ENCODE data around the gene APOBEC3G.
"Not testable (repeated sequence)": the region's sequence is repeated elsewhere in the genome, so short reads cannot be mapped to it uniquely, and the experiment has no call there.

Gene APOBEC3G

GRCh38 chr22:39068033-39068785 lies 8.9 kb upstream of the APOBEC3G start:
- Histone ChIP-seq H2AK5ac (ENCODE audit: low read length, severe bottlenecking) (no peak overlapping the region), H3K14ac (ENCODE audit: low read length in 2 of 2) (no peak overlapping the region), H3K9ac (ENCODE audit: low read length) (no peak overlapping the region), H3K79me1 (replicated peaks; ENCODE audit: low read length, poor library complexity, severe bottlenecking) (no peaks in the 10 kb centered on the region), H3K4me3 (ENCODE audit: insufficient read depth in 1 of 2, low read depth in 1 of 2, low read length in 2 of 2) (no peak overlapping the region), H3K18ac (ENCODE audit: low read depth in 1 of 2, low read length in 2 of 2) (no peak overlapping the region), H2BK12ac (ENCODE audit: low read length in 2 of 2) (no peak overlapping the region), H3K27ac (ENCODE audit: low read length, poor library complexity, severe bottlenecking) (no peak overlapping the region), H3K27me3 (ENCODE audit: control insufficient read depth in 1 of 2, insufficient read depth in 1 of 2, low read length in 2 of 2) (peaks cover 0 to 21% of the 10 kb centered on the region in 2 experiments), H3K23ac (ENCODE audit: low read length in 2 of 2) (no peak overlapping the region), H4K91ac (ENCODE audit: low read length) (no peak overlapping the region), H2BK5ac (ENCODE audit: low read depth, low read length, poor library complexity, severe bottlenecking) (no peak overlapping the region), H3K4ac (ENCODE audit: low read depth in 1 of 2, low read length in 2 of 2) (no peak overlapping the region), H2AFZ (ENCODE audit: low read depth, low read length) (no peak overlapping the region), H2BK120ac (ENCODE audit: low read depth, low read length) (no peak overlapping the region), H3K9me3 (ENCODE audit: control insufficient read depth, low read length) (no peaks in the 10 kb centered on the region), H4K8ac (ENCODE audit: low read length) (no peak overlapping the region), H3K4me1 (ENCODE audit: control insufficient read depth, insufficient read depth, low read depth, low read length) (peaks cover 2% of the 10 kb centered on the region), H3K36me3 (ENCODE audit: control insufficient read depth in 1 of 2, insufficient read depth in 2 of 2, low read depth in 1 of 2, low read length in 2 of 2) (no peaks in the 10 kb centered on the region), H2BK15ac (ENCODE audit: low read depth, poor library complexity, severe bottlenecking) (no peak overlapping the region), H3K4me2 (ENCODE audit: low read length, poor library complexity, severe bottlenecking) (no peak overlapping the region)
- WGBS: 73% methylated on average over 13 of the region's 13 CpGs
- no peak for DNase-seq

- no peak overlapping the region for H2AFZ ChIP-seq (ENCODE audit: low read depth, low read length)
- no peak overlapping the region for H2BK12ac ChIP-seq (ENCODE audit: low read length in 2 of 2)
- H3K18ac ChIP-seq (ENCODE audit: low read depth in 1 of 2, low read length in 2 of 2): no peak overlapping the region
- no peak overlapping the region for H2BK5ac ChIP-seq (ENCODE audit: low read depth, low read length, poor library complexity, severe bottlenecking)
- H3K4me3 ChIP-seq (ENCODE audit: insufficient read depth in 1 of 2, low read depth in 1 of 2, low read length in 2 of 2): no peak overlapping the region
- no peak overlapping the region for H4K91ac ChIP-seq (ENCODE audit: low read length)
- no peak overlapping the region for H2BK120ac ChIP-seq (ENCODE audit: low read depth, low read length)
- H3K9me3 ChIP-seq (ENCODE audit: control insufficient read depth, low read length): no peaks in the 10 kb centered on the region
- H4K8ac ChIP-seq (ENCODE audit: low read length): no peak overlapping the region
- H3K4ac ChIP-seq (ENCODE audit: low read depth in 1 of 2, low read length in 2 of 2): no peak overlapping the region
- H2AK5ac ChIP-seq (ENCODE audit: low read length, severe bottlenecking): no peak overlapping the region
- DNase-seq: no peak
- no peaks in the 10 kb centered on the region for H3K79me1 ChIP-seq (replicated peaks; ENCODE audit: low read length, poor library complexity, severe bottlenecking)
- H3K4me2 ChIP-seq (ENCODE audit: low read length, poor library complexity, severe bottlenecking): no peak overlapping the region
- peaks cover 2% of the 10 kb centered on the region for H3K4me1 ChIP-seq (ENCODE audit: control insufficient read depth, insufficient read depth, low read depth, low read length)
- H3K27me3 ChIP-seq (ENCODE audit: control insufficient read depth in 1 of 2, insufficient read depth in 1 of 2, low read length in 2 of 2): peaks cover 0 to 21% of the 10 kb centered on the region in 2 experiments
- H3K27ac ChIP-seq (ENCODE audit: low read length, poor library complexity, severe bottlenecking): no peak overlapping the region
- no peak overlapping the region for H2BK15ac ChIP-seq (ENCODE audit: low read depth, poor library complexity, severe bottlenecking)
- 73% methylated on average over 5 of the region's 7 CpGs for WGBS
- H3K9ac ChIP-seq (ENCODE audit: low read length): no peak overlapping the region
- H3K23ac ChIP-seq (ENCODE audit: low read length in 2 of 2): no peak overlapping the region
- no peaks in the 10 kb centered on the region for H3K36me3 ChIP-seq (ENCODE audit: control insufficient read depth in 1 of 2, insufficient read depth in 2 of 2, low read depth in 1 of 2, low read length in 2 of 2)
- no peak overlapping the region for H3K14ac ChIP-seq (ENCODE audit: low read length in 2 of 2)
These were observed 6.9 kb upstream of the APOBEC3G start for GRCh38 chr22:39070186-39070585.

DNA sequence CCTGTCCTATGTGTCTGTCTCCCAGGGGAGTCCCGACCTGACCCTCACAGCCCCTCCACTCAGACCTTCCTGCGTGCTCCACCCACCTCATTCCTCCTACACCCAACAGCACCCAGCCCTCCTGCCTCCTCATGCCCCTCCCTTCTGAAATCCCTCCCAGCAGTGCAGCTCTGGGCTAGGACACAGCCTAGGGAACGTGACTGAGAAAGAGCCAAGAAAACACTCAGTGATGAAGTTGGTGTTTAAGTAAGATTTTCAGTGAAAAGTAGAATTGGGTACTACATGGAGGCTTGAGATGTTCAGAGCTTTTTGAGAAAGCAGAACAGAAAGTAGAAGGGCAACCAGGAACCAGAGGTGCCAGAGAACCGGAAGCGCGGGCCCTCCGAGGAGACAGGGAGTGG lies 4.5 kb upstream of the APOBEC3G start:
- H3K4me1 ChIP-seq (ENCODE audit: control insufficient read depth, insufficient read depth, low read depth, low read length); H4K8ac ChIP-seq (ENCODE audit: low read length); H2AFZ ChIP-seq (ENCODE audit: low read depth, low read length): not testable (repeated sequence)

DNA sequence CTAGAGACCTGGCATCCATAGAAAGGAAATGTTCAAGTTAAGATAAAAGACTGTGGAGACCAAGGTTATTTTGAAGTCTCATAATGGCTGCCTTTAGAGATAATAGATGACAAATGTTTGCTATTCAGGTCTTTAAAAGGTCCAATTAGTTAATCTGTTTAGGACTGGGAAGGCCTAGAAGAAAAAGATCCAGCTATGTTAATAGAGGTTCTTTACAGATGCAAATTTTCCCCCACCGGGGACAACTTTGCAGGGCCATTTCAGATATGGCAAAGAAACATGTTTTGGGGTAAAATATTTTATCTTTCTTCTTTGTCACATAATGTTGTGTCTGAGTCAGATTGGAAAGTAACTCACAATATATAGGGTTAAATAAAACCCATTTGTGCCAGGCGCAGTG lies 3.1 kb upstream of the APOBEC3G start:
- H3K4me1 ChIP-seq (ENCODE audit: control insufficient read depth, insufficient read depth, low read depth, low read length): peaks cover 7% of the 10 kb centered on the region
- H3K79me1 ChIP-seq (replicated peaks; ENCODE audit: low read length, poor library complexity, severe bottlenecking): peaks cover 2% of the 10 kb centered on the region
- no peak overlapping the region for H2BK12ac ChIP-seq (ENCODE audit: low read length in 2 of 2)
- whole genome bisulfite sequencing: 100% methylated on average over 1 of the region's 2 CpGs
- no peak overlapping the region for H3K4me3 ChIP-seq (ENCODE audit: insufficient read depth in 1 of 2, low read depth in 1 of 2, low read length in 2 of 2)
- no peak overlapping the region for H3K27ac ChIP-seq (ENCODE audit: low read length, poor library complexity, severe bottlenecking)
- peaks cover 0 to 12% of the 10 kb centered on the region in 2 experiments for H3K27me3 ChIP-seq (ENCODE audit: control insufficient read depth in 1 of 2, insufficient read depth in 1 of 2, low read length in 2 of 2)
- H3K4me2 ChIP-seq (ENCODE audit: low read length, poor library complexity, severe bottlenecking): no peak overlapping the region
- H2BK5ac ChIP-seq (ENCODE audit: low read depth, low read length, poor library complexity, severe bottlenecking): no peak overlapping the region
- no peaks in the 10 kb centered on the region for H3K36me3 ChIP-seq (ENCODE audit: control insufficient read depth in 1 of 2, insufficient read depth in 2 of 2, low read depth in 1 of 2, low read length in 2 of 2)
- H4K91ac ChIP-seq (ENCODE audit: low read length): no peak overlapping the region
- no peaks in the 10 kb centered on the region for H3K9me3 ChIP-seq (ENCODE audit: control insufficient read depth, low read length)
- no peak overlapping the region for H2AK5ac ChIP-seq (ENCODE audit: low read length, severe bottlenecking)
- H3K23ac ChIP-seq (ENCODE audit: low read length in 2 of 2): no peak overlapping the region
- no peak overlapping the region for H3K9ac ChIP-seq (ENCODE audit: low read length)
- H3K18ac ChIP-seq (ENCODE audit: low read depth in 1 of 2, low read length in 2 of 2): no peak overlapping the region
- H3K4ac ChIP-seq (ENCODE audit: low read depth in 1 of 2, low read length in 2 of 2): no peak overlapping the region
- no peak overlapping the region for H3K14ac ChIP-seq (ENCODE audit: low read length in 2 of 2)
- no peak overlapping the region for H4K8ac ChIP-seq (ENCODE audit: low read length)
- H2AFZ ChIP-seq (ENCODE audit: low read depth, low read length): no peak overlapping the region
- DNase-seq: no peak
- no peak overlapping the region for H2BK120ac ChIP-seq (ENCODE audit: low read depth, low read length)
- no peak overlapping the region for H2BK15ac ChIP-seq (ENCODE audit: low read depth, poor library complexity, severe bottlenecking)

More for the DNA sequence above, 4.5 kb upstream of the APOBEC3G start:
- H3K9me3 ChIP-seq (ENCODE audit: control insufficient read depth, low read length); H3K36me3 ChIP-seq (ENCODE audit: control insufficient read depth in 1 of 2, insufficient read depth in 2 of 2, low read depth in 1 of 2, low read length in 2 of 2); H3K79me1 ChIP-seq (replicated peaks; ENCODE audit: low read length, poor library complexity, severe bottlenecking); H2BK15ac ChIP-seq (ENCODE audit: low read depth, poor library complexity, severe bottlenecking); H2BK12ac ChIP-seq (ENCODE audit: low read length in 2 of 2); H3K4me3 ChIP-seq (ENCODE audit: insufficient read depth in 1 of 2, low read depth in 1 of 2, low read length in 2 of 2); H4K91ac ChIP-seq (ENCODE audit: low read length); H2AK5ac ChIP-seq (ENCODE audit: low read length, severe bottlenecking); H2BK120ac ChIP-seq (ENCODE audit: low read depth, low read length); H3K14ac ChIP-seq (ENCODE audit: low read length in 2 of 2); H3K9ac ChIP-seq (ENCODE audit: low read length); H3K27ac ChIP-seq (ENCODE audit: low read length, poor library complexity, severe bottlenecking); H3K23ac ChIP-seq (ENCODE audit: low read length in 2 of 2); H2BK5ac ChIP-seq (ENCODE audit: low read depth, low read length, poor library complexity, severe bottlenecking); H3K4me2 ChIP-seq (ENCODE audit: low read length, poor library complexity, severe bottlenecking); H3K4ac ChIP-seq (ENCODE audit: low read depth in 1 of 2, low read length in 2 of 2); DNase-seq: not testable (repeated sequence)
- Histone ChIP-seq H3K27me3 (ENCODE audit: control insufficient read depth in 1 of 2, insufficient read depth in 1 of 2, low read length in 2 of 2) (peaks cover 0 to 15% of the 10 kb centered on the region in 2 experiments), H3K18ac (ENCODE audit: low read depth in 1 of 2, low read length in 2 of 2) (peak overlapping the region in 1 of 2 experiments; percentile 24)
- WGBS: 91% methylated on average over 6 of the region's 7 CpGs
